CD4-positive, alpha-beta T cell (primary cell): ENCODE results near the gene CLIP2. TPM values are rescaled to one million over a fixed set of nuclear protein-coding genes. Genes with fewer than 3 reads are reported as not detected.

ENCODE experiments used
- ATAC-seq: fragments of 200-7000 bp; cut with Tn5 transposase; one replicate; pipeline ENCODE4 v1.10.0; 2022; ENCODE audit warnings: mild to moderate bottlenecking; ENCODE audit not compliant: poor library complexity
- CTCF ChIA-PET: fragments of 350-600 bp; sonication (Branson Sonifier 250); formaldehyde crosslinking; loops from one replicate; lab custom pipeline; 2021; ENCODE audit warnings: antibody characterized with exemption, inconsistent platforms; lab: Charles Lee
- POLR2A ChIA-PET: fragments of 350-600 bp; sonication (Branson Sonifier 250); formaldehyde crosslinking; loops from one replicate; lab custom pipeline; 2021; ENCODE audit warnings: antibody characterized with exemption, inconsistent platforms; lab: Charles Lee
- DNase-seq, 14 experiments: peaks; one replicate each; pipeline ENCODE4 v3.0.0-alpha.2; 2013 to 2020; ENCODE audit warnings: mixed read lengths in 2 of 14
- H3K27ac ChIP-seq, 2 donors: one replicate each; pipeline versions ENCODE4 v1.5.1 to v1.7.0; 2013; ENCODE audit warnings: low read length in 2 of 2, low read depth in 1 of 2, mild to moderate bottlenecking in 1 of 2
- H3K27me3 ChIP-seq, 2 experiments: 1 replicate in 1 of 2; 2 replicates in 1 of 2; pipeline versions ENCODE4 v1.6.1 to v1.7.0; 2013; ENCODE audit warnings: low read length in 2 of 2, control low read depth in 1 of 2, mild to moderate bottlenecking in 1 of 2, moderate library complexity in 1 of 2; ENCODE audit not compliant: insufficient read depth in 2 of 2, control insufficient read depth in 1 of 2
- H3K36me3 ChIP-seq: one replicate; pipeline ENCODE4 v1.6.1; 2013; ENCODE audit warnings: low read length, control low read depth; ENCODE audit not compliant: insufficient read depth
- H3K4me1 ChIP-seq: one replicate; pipeline ENCODE4 v1.6.1; 2013; ENCODE audit warnings: low read length, control low read depth; ENCODE audit not compliant: insufficient read depth
- H3K4me3 ChIP-seq: one replicate; pipeline ENCODE4 v1.5.1; 2013; ENCODE audit warnings: mild to moderate bottlenecking, low read length, moderate library complexity
- H3K9me3 ChIP-seq, 2 experiments: 1 replicate in 1 of 2; 2 replicates in 1 of 2; pipeline versions ENCODE4 v1.6.1 to v1.7.0; 2013; ENCODE audit warnings: low read length in 2 of 2, mild to moderate bottlenecking in 2 of 2, control low read depth in 1 of 2, moderate library complexity in 1 of 2; ENCODE audit not compliant: control insufficient read depth in 1 of 2, insufficient read depth in 1 of 2
- H3K27ac Mint-ChIP-seq: one replicate; pipeline ENCODE4 v1.8.0; 2020; ENCODE audit warnings: mixed read lengths
- H3K27me3 Mint-ChIP-seq: one replicate; pipeline ENCODE4 v1.8.0; 2021; ENCODE audit warnings: mixed read lengths
- H3K36me3 Mint-ChIP-seq: one replicate; pipeline ENCODE4 v1.8.0; 2021; ENCODE audit warnings: low read depth, mixed read lengths
- H3K4me1 Mint-ChIP-seq: one replicate; pipeline ENCODE4 v1.8.0; 2021; ENCODE audit warnings: low read depth, mixed read lengths
- H3K4me3 Mint-ChIP-seq: one replicate; pipeline ENCODE4 v1.8.0; 2020; ENCODE audit warnings: mild to moderate bottlenecking, mixed read lengths
- H3K9me3 Mint-ChIP-seq: one replicate; pipeline ENCODE4 v1.8.0; 2020; ENCODE audit warnings: mixed read lengths
- CTCF ChIP-seq: fragments of 200-600 bp; IDR thresholded peaks from one replicate; pipeline ENCODE4 v1.8.0; 2022; ENCODE audit warnings: antibody characterized with exemption, mild to moderate bottlenecking
- intact Hi-C, 2 experiments: fragments of 100-400 bp; cut with DNase I in 1 of 2; cut with micrococcal nuclease in 1 of 2; formaldehyde crosslinking; loops; one replicate each; pipeline versions ENCODE4 v1.15.1 to v1.9.0; 2023 to 2025; cut with DNase I, micrococcal nuclease
- total RNA-seq, 174 experiments: library from RNA in 2 of 174; stranded (reverse) in 2 of 174; gene quantifications; one replicate each; pipeline ENCODE4 v1.2.3 and lab custom pipeline; 2021 to 2026

The CLIP2 gene
- total RNA-seq, 2 experiments from 2014 or later: 2.4 to 2.7 TPM

DNA sequence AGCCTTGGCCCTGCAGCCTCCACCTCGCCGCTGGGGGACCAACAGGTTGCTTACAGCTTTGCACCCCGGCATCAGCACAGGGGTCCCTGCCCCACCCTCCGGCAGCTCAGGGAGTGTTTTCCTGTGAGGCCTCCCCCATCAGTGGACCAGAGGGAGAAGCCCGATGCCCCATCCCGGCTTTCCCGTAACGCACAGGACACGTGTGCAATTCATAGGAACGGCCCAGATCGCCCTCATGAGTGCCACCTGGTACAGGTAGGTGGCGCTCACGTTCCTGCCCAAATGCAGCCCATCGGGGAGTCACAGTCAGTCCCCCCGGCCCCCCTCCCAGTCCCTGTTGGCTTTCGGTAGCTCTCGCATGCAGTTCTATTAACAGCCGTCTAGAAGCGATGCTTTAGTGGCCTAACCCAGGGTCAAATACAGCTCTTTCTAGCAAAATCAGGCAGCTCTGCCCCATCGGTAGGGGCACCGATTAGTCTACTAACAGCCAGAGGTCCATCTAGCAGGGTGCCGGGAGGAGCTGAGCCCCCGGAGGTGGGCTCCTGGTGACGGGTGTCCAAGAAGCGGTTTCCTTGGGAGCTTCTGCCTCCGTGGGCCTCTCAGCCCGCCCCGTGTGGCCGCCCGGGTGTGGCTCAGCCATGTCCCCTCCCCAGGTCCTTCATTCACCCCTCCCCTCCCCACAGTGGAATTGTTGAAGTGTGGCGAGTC, 116.1 kb downstream of the CLIP2 start:
- no peaks in the 10 kb centered on the region for H3K36me3 Mint-ChIP-seq
- Histone ChIP-seq H3K4me1 (peaks cover 4% of the 10 kb centered on the region), H3K9me3 (no peaks in the 10 kb centered on the region), H3K36me3 (no peaks in the 10 kb centered on the region), H3K27ac (no peak overlapping the region), H3K4me3 (no peak overlapping the region), H3K27me3 (no peaks in the 10 kb centered on the region)
- intact Hi-C loops: loop anchor here in 1 of 2 experiments (10.0 kb wide), 1 partner anchor 111 kb away; no protein-coding TSS in a partner anchor
- H3K27me3 Mint-ChIP-seq: no peaks in the 10 kb centered on the region
- peak in 2 of 14 experiments; percentile 19 to 37 for DNase-seq
- POLR2A ChIA-PET: no interaction called here
- ATAC-seq: no peak
- no peaks in the 10 kb centered on the region for H3K4me1 Mint-ChIP-seq
- H3K4me3 Mint-ChIP-seq: no peak overlapping the region
- no peak overlapping the region for H3K27ac Mint-ChIP-seq
- CTCF ChIA-PET: no interaction called here
- no peaks in the 10 kb centered on the region for H3K9me3 Mint-ChIP-seq
- no peak for TF ChIP-seq CTCF

DNA sequence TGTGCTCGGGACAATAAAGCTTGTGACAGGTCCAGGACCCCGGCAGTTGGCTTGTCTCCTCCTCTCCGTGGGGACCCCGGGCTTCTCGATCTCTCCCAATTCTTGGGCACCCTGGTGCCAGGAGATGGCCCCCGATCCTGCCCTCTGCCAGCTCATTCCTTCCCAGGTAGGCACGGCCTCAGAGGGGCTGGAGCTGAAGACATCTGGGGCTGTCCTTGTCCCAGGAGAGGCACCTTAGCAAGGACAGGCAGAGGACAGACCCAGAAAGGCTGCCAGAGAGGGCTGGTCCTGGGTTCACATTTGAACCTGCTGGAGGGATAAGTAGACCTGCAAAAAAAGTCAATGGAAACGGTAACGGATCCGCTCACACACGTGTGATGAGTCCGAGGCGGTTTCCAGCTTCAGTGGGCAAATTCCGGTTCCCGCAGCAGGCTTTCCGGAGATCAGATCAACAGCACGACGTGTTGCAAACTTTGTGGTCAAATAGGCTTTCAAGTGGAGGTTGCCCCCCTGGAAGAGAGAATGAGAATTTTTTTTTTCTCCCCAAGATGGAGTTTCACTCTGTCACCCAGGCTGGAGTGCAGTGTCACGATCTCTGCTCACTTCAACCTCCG, 116.8 kb downstream of the CLIP2 start:
- ATAC-seq (no peak), DNase-seq (no peak)
- no peak overlapping the region for H3K27ac Mint-ChIP-seq
- H3K36me3 ChIP-seq: no peaks in the 10 kb centered on the region
- no peak overlapping the region for H3K4me3 Mint-ChIP-seq
- H3K27me3 ChIP-seq: no peaks in the 10 kb centered on the region
- intact Hi-C loops: loop anchor here in 1 of 2 experiments (10.0 kb wide), 1 partner anchor 111 kb away; no protein-coding TSS in a partner anchor
- H3K27me3 Mint-ChIP-seq: no peaks in the 10 kb centered on the region
- H3K4me1 Mint-ChIP-seq: no peaks in the 10 kb centered on the region
- POLR2A ChIA-PET: no interaction called here
- H3K27ac ChIP-seq: no peak overlapping the region
- H3K4me1 ChIP-seq: peaks cover 4% of the 10 kb centered on the region
- CTCF ChIA-PET: no interaction called here
- no peak for TF ChIP-seq CTCF
- no peak overlapping the region for H3K4me3 ChIP-seq
- H3K36me3 Mint-ChIP-seq: no peaks in the 10 kb centered on the region
- no peaks in the 10 kb centered on the region for H3K9me3 Mint-ChIP-seq
- no peaks in the 10 kb centered on the region for H3K9me3 ChIP-seq

GRCh38 chr7:74407958-74408357, 118.8 kb downstream of the CLIP2 start:
- no peak for TF ChIP-seq CTCF
- Histone ChIP-seq H3K27ac (no peak overlapping the region), H3K4me3 (no peak overlapping the region), H3K27me3 (no peaks in the 10 kb centered on the region), H3K36me3 (no peaks in the 10 kb centered on the region), H3K4me1 (no peaks in the 10 kb centered on the region), H3K9me3 (no peaks in the 10 kb centered on the region)
- POLR2A ChIA-PET: no interaction called here
- Mint-ChIP-seq H3K9me3 (no peaks in the 10 kb centered on the region), H3K4me3 (no peak overlapping the region), H3K36me3 (no peaks in the 10 kb centered on the region), H3K4me1 (no peaks in the 10 kb centered on the region), H3K27me3 (no peaks in the 10 kb centered on the region), H3K27ac (no peak overlapping the region)
- DNase-seq (no peak), ATAC-seq (no peak)
- CTCF ChIA-PET: interaction anchor here (0.9 kb wide), 1 partner anchor 159 kb away, joined by 3 read pairs; no protein-coding TSS in a partner anchor
- intact Hi-C loops: loop anchor here in 1 of 2 experiments (10.0 kb wide), 1 partner anchor 113 kb away; no protein-coding TSS in a partner anchor
